ENCODE data around the gene EIF3L.

The EIF3L gene

DNA sequence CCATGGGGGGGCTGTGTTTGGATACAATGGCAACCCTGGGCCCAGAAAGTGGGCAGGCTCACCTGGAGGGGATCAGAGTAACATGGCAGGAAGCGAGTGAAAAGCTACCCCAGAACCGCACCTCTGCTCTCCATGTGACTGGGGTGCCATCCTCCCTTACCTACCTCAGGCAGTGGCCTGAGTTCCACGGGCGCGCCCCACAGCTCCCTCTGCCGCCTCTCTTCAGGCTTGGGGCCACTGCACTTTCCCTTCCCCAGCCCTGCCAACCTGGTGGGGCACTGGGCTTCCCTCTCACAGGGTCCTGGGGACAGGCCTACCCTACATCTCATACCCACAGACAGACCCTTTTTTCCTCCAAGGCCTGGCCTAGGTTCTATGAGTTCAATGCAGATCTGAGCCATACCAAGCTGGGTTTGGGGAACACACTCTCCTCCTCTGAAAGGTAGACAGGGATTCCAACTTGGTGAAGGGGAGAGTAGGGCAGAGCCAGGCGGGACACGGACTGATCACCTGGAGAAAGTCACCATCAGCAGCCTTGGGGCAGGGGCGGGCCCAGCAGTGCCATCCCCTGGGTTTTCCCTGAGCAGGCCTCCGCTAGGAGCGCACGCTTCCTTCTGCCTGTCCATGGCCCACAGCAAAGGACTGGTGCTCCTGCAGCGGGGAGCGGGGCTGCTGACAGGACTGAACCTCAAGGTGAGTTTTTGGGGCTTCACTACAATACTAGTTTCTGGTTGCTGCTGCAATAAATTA, 19.0 kb upstream of the EIF3L start:
- POLR2A ChIA-PET = interaction anchor here (0.6 kb wide), 1 partner anchor 14 kb away, joined by 3 read pairs; the partner anchor contains the start of gene ANKRD54
- CTCF ChIA-PET = interaction anchor here (6.0 kb wide), 1 partner anchor 12 kb away, joined by 55 read pairs; no protein-coding TSS in a partner anchor
- TF ChIP-seq, protein P1, sequence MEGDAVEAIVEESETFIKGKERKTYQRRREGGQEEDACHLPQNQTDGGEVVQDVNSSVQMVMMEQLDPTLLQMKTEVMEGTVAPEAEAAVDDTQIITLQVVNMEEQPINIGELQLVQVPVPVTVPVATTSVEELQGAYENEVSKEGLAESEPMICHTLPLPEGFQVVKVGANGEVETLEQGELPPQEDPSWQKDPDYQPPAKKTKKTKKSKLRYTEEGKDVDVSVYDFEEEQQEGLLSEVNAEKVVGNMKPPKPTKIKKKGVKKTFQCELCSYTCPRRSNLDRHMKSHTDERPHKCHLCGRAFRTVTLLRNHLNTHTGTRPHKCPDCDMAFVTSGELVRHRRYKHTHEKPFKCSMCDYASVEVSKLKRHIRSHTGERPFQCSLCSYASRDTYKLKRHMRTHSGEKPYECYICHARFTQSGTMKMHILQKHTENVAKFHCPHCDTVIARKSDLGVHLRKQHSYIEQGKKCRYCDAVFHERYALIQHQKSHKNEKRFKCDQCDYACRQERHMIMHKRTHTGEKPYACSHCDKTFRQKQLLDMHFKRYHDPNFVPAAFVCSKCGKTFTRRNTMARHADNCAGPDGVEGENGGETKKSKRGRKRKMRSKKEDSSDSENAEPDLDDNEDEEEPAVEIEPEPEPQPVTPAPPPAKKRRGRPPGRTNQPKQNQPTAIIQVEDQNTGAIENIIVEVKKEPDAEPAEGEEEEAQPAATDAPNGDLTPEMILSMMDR (IDR thresholded peaks at IDR 0.05; ENCODE audit: insufficient read depth, low read length, missing control alignments) = no peak
- DNase-seq (ENCODE audit: low read depth, low spot score) = no peak
- H3K4me3 ChIP-seq (ENCODE audit: low read depth, low read length) = no peak overlapping the region

DNA sequence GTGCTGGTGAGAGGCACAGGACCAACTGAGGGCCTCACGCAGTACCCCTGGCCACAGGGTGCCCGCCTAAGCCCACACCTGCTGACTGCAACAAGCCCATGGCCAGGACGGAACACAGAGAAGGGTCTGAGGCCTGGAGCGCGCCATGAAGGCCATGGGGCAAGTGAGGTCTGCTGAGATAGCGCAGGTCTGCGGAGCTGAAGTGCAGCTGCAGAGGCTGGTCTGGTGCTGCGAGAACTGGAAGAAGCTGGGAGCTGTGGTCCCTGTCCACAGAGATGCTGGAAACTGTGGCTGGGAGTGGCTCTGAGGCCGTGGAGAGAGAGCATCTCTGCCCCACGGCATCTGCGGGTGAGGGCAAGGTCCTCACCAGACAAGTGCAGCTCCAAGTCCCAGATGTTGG, 17.7 kb upstream of the EIF3L start:
- POLR2A ChIA-PET = no interaction called here
- CTCF ChIA-PET = interaction anchor here (1.6 to 3.0 kb wide), 2 partner anchors 12 to 14 kb away, joined by 4 to 14 read pairs; no protein-coding TSS in a partner anchor
- TF ChIP-seq, protein P1 (IDR thresholded peaks at IDR 0.05; ENCODE audit: insufficient read depth, low read length, missing control alignments) = no peak
- no peak overlapping the region for H3K4me3 ChIP-seq (ENCODE audit: low read depth, low read length)
- DNase-seq (ENCODE audit: low read depth, low spot score) = no peak

DNA sequence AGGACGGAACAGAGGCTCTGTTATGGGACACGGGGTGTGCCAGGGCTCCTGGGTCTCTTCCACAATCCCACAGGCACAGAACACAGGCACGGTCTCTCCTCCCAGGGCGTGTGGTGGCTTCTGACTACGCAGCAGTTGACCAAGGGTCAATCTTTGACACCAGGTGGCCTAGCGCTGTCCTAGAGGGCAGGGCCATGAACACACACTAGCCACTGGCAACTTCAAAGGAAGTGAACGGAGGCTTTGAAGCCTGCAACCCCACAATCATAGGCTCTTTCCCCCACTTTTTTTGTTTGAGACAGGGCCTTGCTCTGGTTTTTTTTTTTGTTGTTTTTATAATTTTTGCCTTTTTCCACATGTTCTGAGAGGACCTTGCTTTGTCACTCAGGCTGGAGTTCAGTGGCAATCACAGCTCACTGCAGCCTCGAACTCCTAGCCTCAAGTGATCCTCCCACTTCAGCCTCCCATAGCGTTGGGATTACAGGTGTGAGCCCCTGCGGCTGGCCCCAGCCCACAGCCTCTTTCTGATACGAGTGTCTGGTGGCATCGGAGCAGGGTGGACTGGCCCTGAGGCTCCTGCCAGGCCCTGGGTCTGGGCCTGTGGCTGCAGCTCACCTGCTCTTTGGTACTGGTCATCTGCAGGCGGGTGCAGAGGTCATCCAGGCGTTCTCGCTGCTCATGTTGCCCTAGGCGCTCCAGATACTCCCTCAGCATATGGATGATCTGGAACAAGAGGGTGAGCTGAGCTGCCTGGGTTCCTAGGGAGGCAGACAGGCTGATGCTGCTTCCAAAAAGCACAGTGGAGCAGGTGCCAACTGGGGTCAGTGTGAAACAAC, 17.0 kb upstream of the EIF3L start:
- H3K4me3 ChIP-seq (ENCODE audit: low read depth, low read length) = no peak overlapping the region
- POLR2A ChIA-PET = no interaction called here
- TF ChIP-seq, protein P1 (IDR thresholded peaks at IDR 0.05; ENCODE audit: insufficient read depth, low read length, missing control alignments) = no peak
- CTCF ChIA-PET = interaction anchor here (0.9 to 3.0 kb wide), 4 partner anchors 13 to 32 kb away, joined by 3 to 14 read pairs (median 4); no protein-coding TSS in a partner anchor
- no peak for DNase-seq (ENCODE audit: low read depth, low spot score)

DNA sequence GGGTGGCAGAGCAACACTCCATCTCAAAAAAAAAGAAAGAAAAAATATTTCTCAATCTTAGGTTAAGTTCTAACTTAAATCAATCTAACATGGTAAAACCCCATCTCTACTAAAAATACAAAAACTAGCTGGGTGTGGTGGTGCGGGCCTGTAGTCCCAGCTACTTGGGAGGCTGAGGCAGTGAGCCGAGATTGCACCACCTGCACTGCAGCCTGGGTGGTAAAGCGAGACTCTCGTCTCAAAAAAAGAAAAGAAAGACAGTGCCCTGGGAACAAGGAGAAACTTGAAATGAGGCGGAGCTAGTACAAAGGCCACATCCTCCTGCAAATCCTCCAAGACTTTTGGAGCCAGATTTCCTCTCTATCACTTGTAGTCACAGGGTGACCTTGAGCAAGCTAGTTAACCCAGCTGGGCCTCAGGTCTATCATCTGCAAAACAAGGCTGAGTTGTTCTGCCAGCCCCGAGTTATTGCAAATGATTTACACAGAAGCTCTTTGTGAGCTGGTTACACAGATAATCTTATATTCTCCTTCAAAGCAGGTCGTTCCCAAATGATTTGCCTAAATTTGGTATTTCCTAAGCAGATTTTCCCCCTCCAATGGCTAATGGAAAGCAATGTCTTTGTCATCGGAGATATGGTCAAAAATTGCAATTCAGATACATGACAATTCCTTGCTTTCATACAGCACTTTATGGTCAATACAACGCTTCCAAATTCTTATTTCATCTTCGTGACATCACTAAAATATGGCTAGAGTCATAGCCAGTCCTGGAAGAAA, 7.0 kb upstream of the EIF3L start:
- POLR2A ChIA-PET = interaction anchor here (0.6 kb wide), 1 partner anchor 18 kb away, joined by 3 read pairs; no protein-coding TSS in a partner anchor
- CTCF ChIA-PET = interaction anchor here (0.7 to 8.3 kb wide), 4 partner anchors 15 to 92 kb away, joined by 3 to 65 read pairs (median 6); no protein-coding TSS in a partner anchor
- TF ChIP-seq, protein P1 (IDR thresholded peaks at IDR 0.05; ENCODE audit: insufficient read depth, low read length, missing control alignments) = no peak
- H3K4me3 ChIP-seq (ENCODE audit: low read depth, low read length) = no peak overlapping the region
- DNase-seq (ENCODE audit: low read depth, low spot score) = no peak

DNA sequence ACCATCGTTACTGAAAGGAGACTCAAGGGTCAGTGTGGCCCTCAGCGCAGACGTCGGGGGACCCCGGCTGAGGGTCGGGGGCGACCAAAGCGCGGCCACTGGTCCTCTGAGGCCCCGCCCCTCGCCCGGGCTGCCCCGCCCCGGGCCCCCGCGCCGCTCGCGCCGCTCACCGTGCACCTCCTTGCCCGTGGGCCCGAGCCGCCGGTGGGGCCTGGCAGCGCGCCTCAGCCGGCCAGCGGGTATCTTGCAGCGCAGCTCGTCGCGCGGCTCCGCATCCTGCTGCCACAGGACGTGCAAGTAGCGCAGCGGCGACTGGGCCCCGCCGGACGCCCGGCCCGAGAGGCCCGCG, 5.5 kb upstream of the EIF3L start:
- H3K4me3 ChIP-seq (ENCODE audit: low read depth, low read length) = peak overlapping the region; percentile 70
- ChIA-PET POLR2A (interaction anchor here (0.9 to 1.6 kb wide), 8 partner anchors 9 to 39 kb away, joined by 3 to 8 read pairs (median 4); partner anchors contain the start of gene GCAT), CTCF (interaction anchor here (0.9 to 8.3 kb wide), 6 partner anchors 9 to 122 kb away, joined by 3 to 65 read pairs (median 5); no protein-coding TSS in a partner anchor)
- TF ChIP-seq, protein P1 (IDR thresholded peaks at IDR 0.05; ENCODE audit: insufficient read depth, low read length, missing control alignments) = no peak
- no peak for DNase-seq (ENCODE audit: low read depth, low spot score)

Data from AG04449 (cell line).